GM23248 (cell line): ENCODE measurements around the gene TNFSF13B.

Experiments
- EZH2 ChIP-seq: fragments of 200-600 bp; sonication (generic); IDR thresholded peaks from 2 replicates; pipeline ENCODE4 v1.6.1; 2018; ENCODE audit warnings: antibody characterized with exemption, mild to moderate bottlenecking; ENCODE audit not compliant: insufficient read depth, poor library complexity, severe bottlenecking
- EZH2phosphoT487 ChIP-seq: fragments of 200-600 bp; sonication (generic); IDR thresholded peaks from 2 replicates; pipeline ENCODE4 v1.6.1; 2018; ENCODE audit warnings: antibody characterized with exemption, moderate library complexity, mild to moderate bottlenecking, low read depth; ENCODE audit not compliant: insufficient read depth

- no peak for TF ChIP-seq EZH2
- TF ChIP-seq EZH2phosphoT487 = no peak
Observed at GRCh38 chr13:108352599-108352998, 83.1 kb downstream of the TNFSF13B start.
